Measurements from ENCODE around the gene L3HYPDH. TPM values are rescaled to one million over a fixed set of nuclear protein-coding genes. Genes with fewer than 3 reads are reported as not detected.

The L3HYPDH gene
- total RNA-seq, 1 experiment from 2014 or later = 27.3 TPM

GRCh38 chr14:59480166-59480565 is 4.0 kb downstream of the L3HYPDH start:
- no peaks in the 10 kb centered on the region for H3K27me3 Mint-ChIP-seq (ENCODE audit: unreplicated experiment)
- BruUV-seq (replicated peaks) = no TSS peak
- intact Hi-C loops (cut with micrococcal nuclease; ENCODE audit: unreplicated experiment) = no loop called here
- no peak for TF ChIP-seq CTCF (IDR thresholded peaks at IDR 0.05; ENCODE audit: unreplicated experiment)
- peaks cover 35% of the 10 kb centered on the region for H3K36me3 Mint-ChIP-seq (ENCODE audit: insufficient read depth, unreplicated experiment)
- CTCF ChIA-PET = no interaction called here
- H3K4me1 Mint-ChIP-seq (ENCODE audit: low read depth, unreplicated experiment) = peaks cover 27% of the 10 kb centered on the region
- no peak overlapping the region for H3K27ac Mint-ChIP-seq (ENCODE audit: unreplicated experiment)
- DNase-seq = no peak
- H3K4me3 Mint-ChIP-seq (ENCODE audit: low read depth, unreplicated experiment) = no peak overlapping the region
- no peaks in the 10 kb centered on the region for H3K9me3 Mint-ChIP-seq (ENCODE audit: low read depth, unreplicated experiment)

- Mint-ChIP-seq H3K9me3 (ENCODE audit: low read depth, unreplicated experiment) (no peaks in the 10 kb centered on the region), H3K27me3 (ENCODE audit: unreplicated experiment) (no peaks in the 10 kb centered on the region), H3K4me1 (ENCODE audit: low read depth, unreplicated experiment) (peaks cover 27% of the 10 kb centered on the region), H3K36me3 (ENCODE audit: insufficient read depth, unreplicated experiment) (peaks cover 20% of the 10 kb centered on the region), H3K27ac (ENCODE audit: unreplicated experiment) (no peak overlapping the region), H3K4me3 (ENCODE audit: low read depth, unreplicated experiment) (no peak overlapping the region)
- no peak for DNase-seq
- CTCF ChIA-PET = no interaction called here
- TF ChIP-seq CTCF (IDR thresholded peaks at IDR 0.05; ENCODE audit: unreplicated experiment) = no peak
- intact Hi-C loops (cut with micrococcal nuclease; ENCODE audit: unreplicated experiment) = no loop called here
- BruUV-seq (replicated peaks) = no TSS peak
Observed at GRCh38 chr14:59478540-59478939, 5.7 kb downstream of the L3HYPDH start.

GRCh38 chr14:59475709-59476108 is 8.5 kb downstream of the L3HYPDH start:
- intact Hi-C loops (cut with micrococcal nuclease; ENCODE audit: unreplicated experiment) = no loop called here
- TF ChIP-seq CTCF (IDR thresholded peaks at IDR 0.05; ENCODE audit: unreplicated experiment) = no peak
- Mint-ChIP-seq H3K27ac (ENCODE audit: unreplicated experiment) (no peak overlapping the region), H3K4me1 (ENCODE audit: low read depth, unreplicated experiment) (peaks cover 10% of the 10 kb centered on the region), H3K36me3 (ENCODE audit: insufficient read depth, unreplicated experiment) (peaks cover 17% of the 10 kb centered on the region), H3K27me3 (ENCODE audit: unreplicated experiment) (no peaks in the 10 kb centered on the region), H3K4me3 (ENCODE audit: low read depth, unreplicated experiment) (no peak overlapping the region), H3K9me3 (ENCODE audit: low read depth, unreplicated experiment) (no peaks in the 10 kb centered on the region)
- BruUV-seq (replicated peaks) = no TSS peak
- DNase-seq = no peak
- CTCF ChIA-PET = no interaction called here

- Mint-ChIP-seq H3K9me3 (ENCODE audit: low read depth, unreplicated experiment) (no peaks in the 10 kb centered on the region), H3K27ac (ENCODE audit: unreplicated experiment) (no peak overlapping the region), H3K4me1 (ENCODE audit: low read depth, unreplicated experiment) (no peaks in the 10 kb centered on the region), H3K27me3 (ENCODE audit: unreplicated experiment) (no peaks in the 10 kb centered on the region), H3K36me3 (ENCODE audit: insufficient read depth, unreplicated experiment) (peaks cover 17% of the 10 kb centered on the region), H3K4me3 (ENCODE audit: low read depth, unreplicated experiment) (no peak overlapping the region)
- BruUV-seq (replicated peaks) = no TSS peak
- no peak for DNase-seq
- no peak for TF ChIP-seq CTCF (IDR thresholded peaks at IDR 0.05; ENCODE audit: unreplicated experiment)
- CTCF ChIA-PET = no interaction called here
- intact Hi-C loops (cut with micrococcal nuclease; ENCODE audit: unreplicated experiment) = no loop called here
Observed at GRCh38 chr14:59474172-59474571, 10.0 kb downstream of the L3HYPDH start.

All from Calu3 (cell line).